ENCODE measurements around the gene PPP1R17. TPM values are rescaled to one million over a fixed set of nuclear protein-coding genes. Genes with fewer than 3 reads are reported as not detected.

Gene PPP1R17
- total RNA-seq, 2 experiments from 2014 or later: not detected

DNA sequence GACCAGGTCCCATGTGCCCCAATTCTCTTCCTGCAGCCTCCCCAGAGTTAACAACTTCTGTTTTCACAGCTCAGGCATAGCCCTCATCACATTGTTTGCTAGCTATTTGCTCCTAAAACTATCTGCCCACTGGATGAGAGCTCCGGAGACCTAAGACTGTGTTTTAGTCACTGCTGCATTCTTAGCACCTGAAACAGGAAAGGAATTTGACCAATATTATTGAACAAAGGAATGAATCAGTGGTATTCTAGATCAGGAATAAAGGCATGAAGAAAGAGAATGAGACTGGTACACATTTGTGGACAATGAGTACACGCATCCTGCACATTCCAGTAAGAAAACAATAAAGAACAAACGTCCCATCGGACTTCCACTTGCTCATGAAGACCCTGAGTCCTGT, 54.8 kb downstream of the PPP1R17 start:
- DNase-seq (ENCODE audit: low spot score): no peak
- no TSS peak for BruUV-seq (replicated peaks)
- intact Hi-C loops (cut with micrococcal nuclease; ENCODE audit: unreplicated experiment): loop anchor here (10.0 kb wide), 1 partner anchor 463 kb away; no protein-coding TSS in a partner anchor
- H3K4me3 ChIP-seq (ENCODE audit: low read depth, low read length, poor library complexity, severe bottlenecking): no peak overlapping the region
- H3K27ac ChIP-seq (ENCODE audit: low read depth, low read length, poor library complexity, severe bottlenecking): no peak overlapping the region
- TF ChIP-seq, protein P1, sequence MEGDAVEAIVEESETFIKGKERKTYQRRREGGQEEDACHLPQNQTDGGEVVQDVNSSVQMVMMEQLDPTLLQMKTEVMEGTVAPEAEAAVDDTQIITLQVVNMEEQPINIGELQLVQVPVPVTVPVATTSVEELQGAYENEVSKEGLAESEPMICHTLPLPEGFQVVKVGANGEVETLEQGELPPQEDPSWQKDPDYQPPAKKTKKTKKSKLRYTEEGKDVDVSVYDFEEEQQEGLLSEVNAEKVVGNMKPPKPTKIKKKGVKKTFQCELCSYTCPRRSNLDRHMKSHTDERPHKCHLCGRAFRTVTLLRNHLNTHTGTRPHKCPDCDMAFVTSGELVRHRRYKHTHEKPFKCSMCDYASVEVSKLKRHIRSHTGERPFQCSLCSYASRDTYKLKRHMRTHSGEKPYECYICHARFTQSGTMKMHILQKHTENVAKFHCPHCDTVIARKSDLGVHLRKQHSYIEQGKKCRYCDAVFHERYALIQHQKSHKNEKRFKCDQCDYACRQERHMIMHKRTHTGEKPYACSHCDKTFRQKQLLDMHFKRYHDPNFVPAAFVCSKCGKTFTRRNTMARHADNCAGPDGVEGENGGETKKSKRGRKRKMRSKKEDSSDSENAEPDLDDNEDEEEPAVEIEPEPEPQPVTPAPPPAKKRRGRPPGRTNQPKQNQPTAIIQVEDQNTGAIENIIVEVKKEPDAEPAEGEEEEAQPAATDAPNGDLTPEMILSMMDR (conservative IDR thresholded peaks at IDR 0.05; ENCODE audit: low read length): no peak
- H3K4me2 ChIP-seq (ENCODE audit: low read length): no peak overlapping the region
- H4K20me1 ChIP-seq (ENCODE audit: insufficient read depth, low read length): no peaks in the 10 kb centered on the region
- no peaks in the 10 kb centered on the region for H3K4me1 ChIP-seq (ENCODE audit: insufficient read depth, low read length, poor library complexity, severe bottlenecking)
- H3K79me2 ChIP-seq (ENCODE audit: insufficient read depth, low read depth, low read length): no peaks in the 10 kb centered on the region
- no peaks in the 10 kb centered on the region for H3K9me2 ChIP-seq (ENCODE audit: insufficient read depth, low read length)
- H3K9me3 ChIP-seq (ENCODE audit: low read length): no peaks in the 10 kb centered on the region
- ChIA-PET POLR2A (interaction anchor here (0.6 kb wide), 1 partner anchor 423 kb away, joined by 3 read pairs; no protein-coding TSS in a partner anchor), CTCF (ENCODE audit: unreplicated experiment) (interaction anchor here (0.7 kb wide), 1 partner anchor 31 kb away, joined by 3 read pairs; no protein-coding TSS in a partner anchor)
- no peak overlapping the region for H2AFZ ChIP-seq (ENCODE audit: low read length)
- no peaks in the 10 kb centered on the region for H3K36me3 ChIP-seq (ENCODE audit: insufficient read depth, low read length)

- no peak overlapping the region for H3K27ac ChIP-seq (ENCODE audit: low read depth, low read length, poor library complexity, severe bottlenecking)
- no peak overlapping the region for H3K4me2 ChIP-seq (ENCODE audit: low read length)
- intact Hi-C loops (cut with micrococcal nuclease; ENCODE audit: unreplicated experiment): loop anchor here (2.0 to 10.0 kb wide), 3 partner anchors 318 to 602 kb away; no protein-coding TSS in a partner anchor
- H3K36me3 ChIP-seq (ENCODE audit: insufficient read depth, low read length): no peaks in the 10 kb centered on the region
- no peaks in the 10 kb centered on the region for H4K20me1 ChIP-seq (ENCODE audit: insufficient read depth, low read length)
- peak; percentile 60 for DNase-seq (ENCODE audit: low spot score)
- no TSS peak for BruUV-seq (replicated peaks)
- H3K4me1 ChIP-seq (ENCODE audit: insufficient read depth, low read length, poor library complexity, severe bottlenecking): no peaks in the 10 kb centered on the region
- no peak overlapping the region for H2AFZ ChIP-seq (ENCODE audit: low read length)
- TF ChIP-seq, protein P1 (conservative IDR thresholded peaks at IDR 0.05; ENCODE audit: low read length): peak; percentile 88
- no peak for TF ChIP-seq EZH2phosphoT487 (IDR thresholded peaks at IDR 0.05; ENCODE audit: borderline replicate concordance, low read depth, low read length)
- CTCF ChIA-PET (ENCODE audit: unreplicated experiment): interaction anchor here (0.7 kb wide), 1 partner anchor 310 kb away, joined by 3 read pairs; no protein-coding TSS in a partner anchor
- POLR2A ChIA-PET: no interaction called here
- no peak overlapping the region for H3K4me3 ChIP-seq (ENCODE audit: low read depth, low read length, poor library complexity, severe bottlenecking)
- H3K9me3 ChIP-seq (ENCODE audit: low read length): no peaks in the 10 kb centered on the region
- H3K79me2 ChIP-seq (ENCODE audit: insufficient read depth, low read depth, low read length): no peaks in the 10 kb centered on the region
- no peaks in the 10 kb centered on the region for H3K9me2 ChIP-seq (ENCODE audit: insufficient read depth, low read length)
Observed at GRCh38 chr7:31744294-31744874, 57.4 kb downstream of the PPP1R17 start.

DNA sequence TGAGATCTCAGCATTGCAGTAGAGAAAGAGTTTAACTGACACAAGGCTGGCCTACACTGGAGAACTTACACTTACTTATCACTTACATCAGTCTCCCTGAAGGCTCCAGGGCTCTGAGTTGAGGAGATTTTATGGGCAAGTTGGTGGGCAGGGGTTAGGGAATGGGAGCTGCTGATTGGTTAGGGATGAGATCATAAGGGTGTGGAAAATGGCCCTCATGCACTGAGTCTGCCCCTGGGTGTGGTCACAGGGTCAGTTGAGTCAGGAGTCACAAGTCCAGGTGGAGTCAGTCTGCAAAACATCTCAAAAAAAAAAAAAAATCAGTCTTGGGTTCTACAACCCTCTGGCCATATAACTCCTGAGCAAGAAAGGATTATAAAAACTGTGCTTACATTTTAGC, 60.5 kb downstream of the PPP1R17 start:
- intact Hi-C loops (cut with micrococcal nuclease; ENCODE audit: unreplicated experiment): loop anchor here (10.0 kb wide), 1 partner anchor 457 kb away; no protein-coding TSS in a partner anchor
- no TSS peak for BruUV-seq (replicated peaks)
- CTCF ChIA-PET (ENCODE audit: unreplicated experiment): no interaction called here
- Histone ChIP-seq H3K79me2 (ENCODE audit: insufficient read depth, low read depth, low read length) (no peaks in the 10 kb centered on the region), H3K4me1 (ENCODE audit: insufficient read depth, low read length, poor library complexity, severe bottlenecking) (no peaks in the 10 kb centered on the region), H3K4me3 (ENCODE audit: low read depth, low read length, poor library complexity, severe bottlenecking) (no peak overlapping the region), H3K9me2 (ENCODE audit: insufficient read depth, low read length) (no peaks in the 10 kb centered on the region), H3K36me3 (ENCODE audit: insufficient read depth, low read length) (no peaks in the 10 kb centered on the region), H3K9me3 (ENCODE audit: low read length) (no peaks in the 10 kb centered on the region), H4K20me1 (ENCODE audit: insufficient read depth, low read length) (no peaks in the 10 kb centered on the region), H3K4me2 (ENCODE audit: low read length) (no peak overlapping the region), H3K27ac (ENCODE audit: low read depth, low read length, poor library complexity, severe bottlenecking) (no peak overlapping the region), H2AFZ (ENCODE audit: low read length) (no peak overlapping the region)
- no peak for TF ChIP-seq EZH2phosphoT487 (IDR thresholded peaks at IDR 0.05; ENCODE audit: borderline replicate concordance, low read depth, low read length)
- POLR2A ChIA-PET: interaction anchor here (0.6 to 0.7 kb wide), 2 partner anchors 11 to 595 kb away, joined by 5 to 8 read pairs; no protein-coding TSS in a partner anchor
- no peak for DNase-seq (ENCODE audit: low spot score)

Measured in OCI-LY7 (cell line).